Inferior parietal cortex (tissue), 1 donor: ENCODE results near the gene CISH.

Experiments
- DNase-seq: peaks from one replicate; pipeline ENCODE4 v3.0.0-alpha.2; 2016; ENCODE audit errors: extremely low spot score

CISH gene

DNA sequence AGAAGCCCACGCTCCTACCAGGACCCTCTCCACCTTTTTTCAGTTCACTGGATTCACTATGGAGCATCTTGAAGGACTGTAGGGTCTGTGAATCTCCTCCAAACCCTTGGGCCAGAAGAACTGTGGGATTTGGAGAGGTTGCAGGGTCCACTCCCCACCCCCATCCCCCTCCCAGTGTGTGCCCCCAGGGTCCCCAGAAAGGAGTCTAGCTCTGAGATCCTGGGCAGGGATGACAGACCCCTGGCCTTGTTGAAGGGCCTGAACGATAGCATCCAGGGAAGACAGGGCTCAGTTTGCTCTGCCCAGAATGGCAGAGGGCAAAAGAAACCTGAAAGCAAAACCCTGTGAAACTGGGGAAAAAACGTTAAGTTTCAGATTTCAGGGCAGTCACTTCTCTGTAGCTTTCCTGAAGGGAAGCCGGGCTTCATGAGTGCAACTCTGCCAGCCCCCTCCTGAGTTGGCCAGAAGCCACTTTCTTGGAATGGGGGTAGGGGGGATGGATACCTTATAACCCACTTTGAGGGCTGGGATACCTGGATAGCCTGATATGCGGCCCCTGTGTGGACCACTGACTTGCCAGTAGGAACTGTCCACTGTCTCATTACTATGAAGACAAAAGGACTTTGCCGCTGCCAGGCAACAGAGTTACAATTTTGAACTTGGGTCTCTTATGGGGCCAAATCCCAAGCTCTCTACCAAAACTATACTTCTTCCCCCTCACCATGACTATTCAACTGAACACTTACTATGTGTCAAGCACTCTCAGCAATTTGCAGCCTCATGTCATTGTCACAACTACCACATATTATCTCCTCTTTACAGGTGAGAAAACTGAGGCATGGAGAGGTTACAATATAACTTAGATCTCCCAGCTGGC, 1.6 kb upstream of the CISH start:
- DNase-seq: no peak

DNA sequence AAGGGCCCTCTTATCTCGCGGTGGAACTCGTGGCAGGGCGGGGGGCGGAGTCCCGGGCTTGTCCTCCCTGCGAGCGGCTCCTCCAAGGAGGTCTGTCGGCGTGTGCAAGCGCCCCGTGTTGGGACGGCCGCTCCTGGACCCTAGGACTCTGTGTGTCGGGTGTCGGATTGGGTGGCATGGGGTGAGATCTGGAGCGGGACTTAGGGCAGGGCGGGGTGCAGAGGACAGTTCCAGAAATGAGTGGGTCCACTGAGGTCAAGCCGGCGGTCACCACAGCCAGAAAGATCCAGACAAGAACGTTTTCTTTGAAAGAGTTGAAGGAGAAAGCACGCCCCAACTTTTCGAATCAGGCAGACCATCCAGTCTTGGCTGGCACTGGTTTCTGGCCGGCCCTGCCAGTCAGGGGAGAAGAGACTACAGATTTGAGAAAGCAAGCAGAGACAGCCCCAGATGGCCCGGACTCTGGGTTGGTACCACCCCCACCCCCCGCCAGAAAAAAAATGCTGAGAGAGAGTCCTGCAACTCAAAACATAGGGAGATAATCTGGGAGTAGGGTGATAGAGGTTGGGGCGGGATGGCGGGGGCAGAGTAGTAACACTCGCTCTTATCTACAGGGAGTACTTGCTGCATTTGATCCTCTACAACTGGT, 784 bp upstream of the CISH start:
- no peak for DNase-seq

DNA sequence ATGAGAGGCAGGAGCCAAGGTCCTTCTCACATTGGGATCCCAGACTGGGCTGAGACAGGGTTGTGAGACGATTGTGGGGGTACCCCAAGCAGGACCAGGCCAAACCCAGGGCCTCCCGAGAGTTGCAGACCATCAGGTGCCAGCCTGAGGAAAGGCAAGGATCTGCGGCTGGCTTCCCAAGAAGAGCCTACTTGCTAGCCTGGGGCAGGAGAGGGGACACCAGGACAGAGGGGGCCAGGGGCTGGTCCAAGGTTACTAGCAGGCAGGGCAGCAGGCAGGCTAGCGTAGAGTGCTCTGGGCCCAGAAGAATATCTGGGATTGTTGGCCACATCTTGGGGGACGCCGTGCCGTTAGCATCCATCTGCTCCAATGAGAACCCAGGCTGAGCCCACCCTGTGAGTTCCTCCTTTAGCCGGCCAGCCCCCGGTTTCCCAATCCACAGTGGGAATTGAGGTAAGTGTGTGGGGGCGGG, 546 bp downstream of the CISH start:
- DNase-seq: no peak

DNA sequence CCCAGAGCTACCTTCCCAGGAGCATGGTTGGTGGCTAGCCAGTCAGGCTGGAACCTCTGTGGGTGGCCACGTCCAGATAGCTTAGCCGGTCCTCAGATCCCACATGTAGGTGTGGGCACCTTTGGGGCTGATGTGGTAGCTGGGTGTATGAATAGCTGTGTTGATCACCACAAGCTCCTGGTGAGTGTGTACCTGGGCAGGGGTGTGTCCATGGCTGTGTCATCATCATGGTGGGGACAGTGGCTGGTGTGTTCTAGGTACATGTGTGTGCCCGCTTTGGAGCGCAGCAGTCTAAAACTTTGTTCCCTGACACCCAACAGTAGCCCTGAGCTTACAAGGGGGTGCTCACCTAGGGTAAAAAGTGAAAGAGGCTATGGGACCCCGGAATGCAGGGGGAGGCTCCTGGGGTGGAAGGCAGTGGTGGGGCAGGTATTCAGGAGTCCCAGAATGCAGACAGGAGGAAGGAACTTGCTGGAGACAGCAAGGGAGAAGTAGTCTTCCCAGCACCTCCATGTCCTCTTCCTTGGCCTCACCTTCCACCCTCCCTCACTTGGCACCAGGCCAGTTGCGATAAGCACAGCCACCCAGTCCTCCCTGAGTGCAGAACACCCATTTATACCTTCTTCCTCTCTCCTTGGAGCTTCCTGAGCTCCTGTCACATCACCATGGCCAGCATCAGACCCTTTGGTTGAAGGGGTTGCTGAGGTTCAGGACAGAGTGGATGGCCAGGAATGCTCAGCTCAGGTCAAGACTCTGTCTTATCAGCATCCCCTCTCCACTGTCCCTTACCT, 1.2 kb downstream of the CISH start:
- DNase-seq: no peak

DNA sequence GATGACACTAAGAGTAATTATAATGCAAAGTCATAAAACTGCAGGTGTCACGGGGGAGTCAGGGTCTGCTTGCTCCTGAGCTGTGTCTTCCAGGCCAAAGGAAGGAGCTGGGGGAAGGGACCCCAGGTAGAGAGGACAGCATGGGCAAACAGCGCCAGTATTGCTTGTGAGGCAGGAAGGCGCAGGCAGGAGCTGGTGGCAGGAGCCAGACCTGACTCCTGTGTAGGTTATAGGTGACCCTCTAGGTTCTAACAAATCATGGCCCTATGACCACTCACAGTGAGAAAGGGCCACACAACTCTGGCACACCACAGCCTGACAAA, 1.9 kb downstream of the CISH start:
- DNase-seq: no peak

DNA sequence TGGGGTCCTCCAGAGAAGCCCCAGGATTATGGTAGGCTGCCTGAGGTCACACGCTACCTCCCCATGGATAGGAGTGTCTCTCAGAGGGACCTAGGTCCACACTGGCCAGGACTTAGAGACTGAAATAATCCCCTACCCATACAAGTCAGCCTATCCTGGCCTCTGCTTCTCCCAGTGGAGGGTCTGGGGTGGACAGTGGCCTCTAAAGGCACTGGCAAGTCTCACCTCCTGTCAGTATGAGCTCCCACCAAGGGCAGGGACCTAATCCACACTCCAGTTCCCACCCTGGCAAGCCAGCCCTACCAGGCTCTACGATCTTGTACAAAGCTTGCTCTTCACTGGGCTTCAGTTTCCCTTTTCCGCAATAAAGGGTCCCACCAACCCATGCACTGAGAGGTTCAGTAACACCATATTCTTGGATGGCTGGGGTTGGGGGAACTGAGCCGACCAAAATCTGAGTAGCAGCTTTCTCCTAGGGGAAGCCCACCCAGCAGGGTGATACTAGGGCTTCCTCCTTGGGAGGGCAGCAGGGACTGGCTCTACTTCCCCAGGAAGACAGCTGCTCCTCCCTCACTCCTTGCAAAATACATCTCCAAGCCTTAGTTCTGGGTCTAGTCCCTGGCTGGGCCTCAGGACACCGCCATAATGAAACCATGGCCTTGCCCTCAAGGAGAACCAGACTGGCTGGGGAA, 2.4 kb downstream of the CISH start:
- no peak for DNase-seq

DNA sequence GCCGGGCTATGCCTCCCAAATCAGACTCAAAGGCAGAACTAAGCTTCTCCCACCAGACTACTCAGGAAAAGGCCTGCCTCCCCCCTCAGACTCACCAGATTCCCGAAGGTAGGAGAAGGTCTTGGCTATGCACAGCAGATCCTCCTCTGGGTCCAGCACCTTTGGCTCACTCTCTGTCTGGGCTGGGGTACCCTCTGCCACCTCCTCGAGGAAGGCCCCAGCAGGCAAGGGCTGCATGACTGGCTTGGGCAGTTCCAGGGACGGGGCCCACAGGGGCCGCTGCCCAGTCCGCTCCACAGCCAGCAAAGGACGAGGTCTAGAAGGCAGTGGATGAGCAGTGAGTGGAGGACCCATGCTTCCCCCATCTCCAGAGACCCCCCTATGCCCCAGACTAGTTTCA, 3.3 kb downstream of the CISH start:
- DNase-seq: no peak

DNA sequence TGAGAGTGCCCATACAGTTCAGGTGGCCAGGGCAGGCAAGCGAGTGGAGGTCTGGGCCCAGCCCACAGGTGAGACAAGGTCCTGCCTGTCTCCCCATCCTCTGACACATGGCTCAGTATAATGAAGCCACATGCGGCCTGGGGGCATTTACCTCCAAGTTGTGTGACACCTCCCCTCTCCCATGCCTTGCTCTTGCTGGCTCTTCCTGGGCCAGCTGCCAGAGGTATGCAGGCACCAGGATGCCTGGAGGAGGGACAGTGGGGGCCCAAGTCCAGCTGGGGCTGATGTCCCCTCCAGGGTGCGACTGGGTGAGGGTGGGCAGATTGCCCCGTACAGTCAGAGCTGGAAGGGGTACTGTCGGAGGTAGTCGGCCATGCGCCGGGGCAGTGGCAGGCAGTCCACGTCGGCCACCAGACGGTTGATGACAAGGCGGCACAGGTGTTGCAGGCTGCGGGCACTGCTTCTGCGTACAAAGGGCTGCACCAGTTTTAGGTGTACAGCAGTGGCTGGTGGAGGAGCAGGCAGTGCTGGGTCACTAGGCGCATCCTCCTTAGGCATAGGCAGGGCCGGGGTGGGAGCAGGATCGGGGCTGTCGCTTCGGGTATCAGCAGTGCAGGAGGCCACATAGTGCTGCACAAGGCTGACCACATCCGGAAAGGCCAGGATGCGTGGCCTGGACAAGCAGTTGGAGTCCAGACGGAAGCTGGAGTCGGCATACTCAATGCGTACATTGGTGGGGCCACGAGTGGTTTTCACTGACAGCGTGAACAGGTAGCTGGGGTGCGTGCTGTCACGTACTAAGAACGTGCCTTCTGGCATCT, 4.1 kb downstream of the CISH start:
- no peak for DNase-seq

DNA sequence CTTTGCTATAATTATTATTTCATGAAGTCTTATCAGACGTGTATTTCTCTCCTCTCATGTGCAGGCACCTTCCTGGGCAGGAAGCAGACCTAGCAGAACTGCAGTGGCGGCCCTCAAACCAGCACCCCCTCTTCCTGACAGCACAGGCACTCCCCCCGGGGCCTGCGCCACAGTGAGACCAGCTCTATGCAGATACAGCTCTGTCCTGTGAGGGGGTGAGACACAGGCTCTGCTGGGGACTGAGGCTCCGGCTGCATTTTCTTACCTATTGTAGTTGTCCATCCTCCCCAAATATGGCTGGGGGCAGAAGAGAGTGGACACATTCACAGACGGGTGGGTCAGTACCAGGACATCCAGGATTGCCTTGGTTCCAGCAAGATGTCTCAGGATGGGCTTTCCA, 5.0 kb downstream of the CISH start:
- DNase-seq: no peak

DNA sequence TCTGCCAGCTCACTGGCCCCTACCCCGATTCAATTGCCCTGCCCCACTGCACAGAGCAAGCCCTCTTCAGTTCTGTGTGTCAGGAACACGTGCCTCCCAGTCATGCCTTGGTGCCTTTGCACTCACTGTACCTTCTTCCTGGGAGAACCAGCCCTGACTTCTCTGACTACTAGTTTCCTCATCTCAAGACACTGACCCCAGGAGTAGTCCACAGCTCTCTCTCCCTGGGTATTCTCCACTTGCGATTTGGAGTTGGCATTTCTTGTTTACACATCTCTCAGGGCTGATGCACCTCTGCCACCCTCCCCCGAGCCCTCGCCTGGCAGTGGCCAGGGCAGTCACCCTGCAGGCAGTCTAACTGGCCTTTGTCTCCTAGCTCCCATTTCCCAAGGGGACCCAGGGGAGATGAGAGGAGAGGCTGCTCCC, 5.7 kb downstream of the CISH start:
- DNase-seq: no peak

DNA sequence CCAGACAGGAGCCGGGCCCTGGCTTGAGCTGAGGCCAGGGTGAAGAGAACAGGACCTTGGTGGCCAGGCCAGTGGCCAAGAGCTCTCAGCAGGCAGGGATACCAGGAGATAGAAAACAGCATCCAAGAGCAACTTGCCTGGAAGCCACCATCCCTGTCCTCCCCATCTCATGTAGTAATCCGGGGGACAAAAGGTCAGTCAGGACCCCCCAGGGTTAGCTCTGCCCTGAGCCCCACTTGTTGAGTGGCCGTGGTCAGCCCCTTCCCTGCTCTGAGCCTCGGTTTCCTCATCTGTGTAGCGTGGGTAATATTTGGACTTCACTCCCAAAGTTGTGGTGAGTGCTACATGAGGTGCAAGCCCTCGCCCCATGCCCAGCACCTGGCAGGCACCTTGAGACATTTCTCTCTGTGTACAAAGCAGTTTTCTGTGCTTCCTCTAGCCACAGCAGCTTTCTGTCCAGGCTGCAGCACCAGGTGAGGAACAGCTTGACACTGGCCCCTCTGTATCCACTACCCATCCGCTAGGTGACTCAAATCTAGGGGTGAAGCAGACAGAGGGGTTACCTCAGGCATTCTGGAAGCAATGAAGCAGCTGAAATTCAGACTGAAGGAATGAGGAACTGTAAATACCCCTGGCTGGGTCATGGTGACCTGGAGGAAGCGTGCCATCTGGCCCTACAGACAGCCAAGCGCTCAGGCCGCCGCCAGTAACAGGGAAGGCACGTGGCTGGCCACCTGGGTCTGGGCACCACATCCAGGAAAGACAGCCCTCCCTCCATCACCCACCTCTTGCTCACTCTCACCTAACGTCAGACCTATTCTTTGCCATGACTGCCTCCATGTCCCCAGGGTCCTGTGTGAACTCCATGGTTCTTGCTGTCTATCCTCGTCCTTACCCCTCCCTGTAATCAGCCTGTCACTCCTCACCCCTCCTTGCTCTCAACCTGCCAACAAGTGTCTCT, 6.7 kb downstream of the CISH start:
- DNase-seq: no peak

DNA sequence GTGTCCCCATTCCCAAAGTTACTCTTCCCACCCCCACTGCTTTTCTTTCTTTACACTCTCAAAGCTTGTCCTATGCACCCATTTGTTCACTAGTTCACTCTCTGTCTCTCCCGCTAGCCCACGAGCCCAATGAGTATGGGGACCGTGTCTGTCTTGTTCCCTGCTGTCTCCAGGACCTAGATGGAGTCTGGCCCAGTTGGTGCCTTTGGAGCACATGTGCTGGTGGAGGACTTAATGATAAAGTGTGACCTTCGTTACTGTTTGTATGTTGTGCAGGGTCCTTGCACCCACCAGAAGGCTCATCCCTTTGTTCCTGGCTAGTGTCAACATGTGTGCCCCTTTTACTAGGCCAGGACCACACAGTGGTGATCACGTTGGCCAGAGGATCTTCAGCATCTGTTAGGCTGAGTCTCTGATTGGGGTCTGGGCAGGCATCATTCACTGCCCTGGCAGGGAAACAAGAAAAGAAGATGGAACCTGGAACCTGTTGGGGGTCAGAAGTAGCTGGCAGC, 7.4 kb downstream of the CISH start:
- no peak for DNase-seq

DNA sequence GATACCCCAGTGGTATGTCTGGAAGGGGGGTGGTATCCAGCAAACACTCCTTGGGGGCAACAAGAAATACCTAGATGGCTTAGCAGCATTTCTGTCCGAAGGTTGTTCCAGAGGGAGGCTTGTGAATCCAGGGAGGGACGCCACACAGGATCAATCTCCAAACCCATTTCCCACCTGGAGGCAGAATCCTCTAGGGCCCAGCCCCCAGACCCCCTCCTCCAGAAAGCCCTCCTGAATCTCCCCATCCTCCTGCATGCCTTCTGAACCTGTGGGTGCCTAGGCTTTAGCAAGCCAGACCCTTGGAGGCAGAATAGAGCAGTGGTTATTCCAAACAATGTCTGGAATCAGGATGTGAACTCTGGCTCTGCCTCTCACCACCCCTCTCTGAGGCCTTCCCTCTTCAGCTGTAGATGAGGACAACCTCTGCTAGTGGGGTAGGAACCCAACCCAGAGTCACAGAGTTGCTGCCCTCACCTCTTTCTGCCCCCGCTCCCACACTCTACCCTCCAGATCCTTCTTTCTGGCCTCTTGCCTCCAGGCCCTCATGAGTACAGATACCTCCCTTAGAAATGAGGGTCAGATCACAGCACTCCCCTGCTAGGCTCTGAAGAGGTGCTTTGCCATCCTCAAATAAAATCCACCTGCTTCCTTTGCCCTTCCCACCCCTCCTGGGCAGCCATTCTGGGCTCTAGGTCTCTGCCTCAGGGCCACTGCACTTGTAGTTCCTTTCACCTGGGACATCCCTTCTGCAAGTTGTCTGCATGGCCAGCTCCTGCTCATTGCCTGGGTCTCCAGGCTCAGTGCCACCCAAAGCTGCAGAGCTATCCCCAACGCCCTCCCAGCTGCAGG, 8.1 kb downstream of the CISH start:
- no peak for DNase-seq

DNA sequence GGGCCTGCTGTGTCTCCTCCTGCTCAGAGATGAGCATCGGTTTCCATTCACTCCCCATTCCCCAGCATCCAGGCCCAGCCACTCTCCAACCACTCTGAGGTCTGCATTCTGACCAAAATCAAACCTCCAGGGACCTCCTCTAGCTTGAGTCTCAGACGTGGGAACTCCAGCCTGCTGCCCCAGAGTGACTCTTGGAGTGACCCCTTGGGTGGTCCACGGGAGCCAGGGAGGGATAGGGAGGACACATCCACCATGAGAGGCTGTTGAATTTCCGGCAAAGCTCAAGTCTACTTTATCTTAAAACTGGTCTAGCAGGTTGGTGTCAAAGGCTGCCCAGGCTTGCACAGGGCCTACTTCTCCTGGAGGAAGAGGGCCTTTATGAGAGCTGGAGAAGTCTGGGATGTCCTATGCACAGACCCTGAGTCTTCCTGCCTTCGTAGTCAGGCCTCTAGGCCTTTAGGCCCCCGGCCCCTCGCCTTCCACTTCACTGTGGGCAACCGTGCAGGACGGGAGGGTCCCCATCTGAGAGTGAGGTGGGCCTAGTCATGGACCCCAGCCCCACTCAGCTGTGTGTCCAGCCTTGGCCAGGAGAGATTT, 8.9 kb downstream of the CISH start:
- no peak for DNase-seq

DNA sequence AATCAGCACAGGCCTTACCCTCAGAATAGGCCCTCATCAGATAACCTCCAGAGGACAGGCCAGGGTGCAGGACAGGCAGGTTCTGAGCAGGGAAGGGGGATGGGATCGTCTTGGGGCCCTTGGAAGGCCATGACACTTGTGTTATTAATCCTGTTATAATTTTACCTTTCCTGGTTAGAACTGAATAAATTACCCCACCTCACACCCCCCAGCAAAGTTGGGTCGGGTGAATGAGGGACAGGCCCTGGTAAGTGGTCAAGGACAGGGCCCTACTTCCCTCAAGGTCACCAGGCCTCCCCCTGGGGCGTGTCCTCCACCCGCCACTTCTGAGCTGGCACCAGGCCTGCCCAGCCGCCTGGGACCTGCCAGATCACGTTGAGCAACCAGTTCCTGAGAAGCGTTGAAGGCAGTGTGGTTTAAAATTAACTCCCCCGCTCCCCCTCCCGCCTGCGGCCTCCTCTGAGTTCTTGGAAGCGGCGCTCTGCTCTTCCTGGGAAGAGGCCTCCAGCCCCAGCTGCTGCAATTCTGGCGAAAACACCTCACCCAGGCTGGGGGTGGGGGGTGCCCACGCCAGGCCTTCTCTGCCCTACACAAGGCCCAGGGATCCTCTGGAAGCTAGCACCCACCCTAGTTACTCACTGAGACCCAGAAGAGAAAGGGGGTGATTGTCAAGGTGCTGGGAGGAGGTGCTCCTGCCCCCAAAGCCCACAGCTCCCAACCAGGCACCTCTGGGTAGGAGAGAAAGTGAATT, 10.6 kb downstream of the CISH start:
- peak; percentile 71 for DNase-seq

DNA sequence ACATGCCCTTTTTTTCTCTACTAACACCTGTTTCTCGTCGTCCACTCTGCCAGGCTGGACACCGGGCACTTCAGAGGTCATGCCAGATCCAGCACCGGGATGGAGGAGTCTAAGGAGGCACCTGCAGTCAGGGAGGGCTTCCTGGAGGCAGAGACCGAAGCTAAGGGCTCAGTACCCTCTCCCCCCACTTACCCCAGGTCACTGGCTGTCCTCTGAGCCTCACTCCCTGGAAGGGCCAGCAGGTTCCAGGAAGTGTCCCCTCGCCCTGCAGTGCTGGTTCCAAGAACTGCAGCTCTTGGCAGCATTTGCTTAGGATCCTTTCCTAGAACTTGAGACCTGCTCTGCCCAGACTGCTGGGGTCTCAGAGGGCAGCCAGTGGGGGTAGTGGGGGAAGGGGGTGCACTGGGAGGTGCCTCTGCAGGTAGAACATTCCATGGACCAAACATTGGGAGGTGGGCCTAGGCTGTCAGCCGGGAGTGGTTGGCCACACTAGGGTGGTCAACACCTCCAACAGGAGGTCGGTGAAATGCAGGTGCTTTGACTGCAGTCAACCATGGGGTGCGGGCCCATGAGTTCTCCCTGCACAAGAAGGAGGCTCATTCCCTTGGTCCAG, 11.3 kb downstream of the CISH start:
- DNase-seq: no peak

DNA sequence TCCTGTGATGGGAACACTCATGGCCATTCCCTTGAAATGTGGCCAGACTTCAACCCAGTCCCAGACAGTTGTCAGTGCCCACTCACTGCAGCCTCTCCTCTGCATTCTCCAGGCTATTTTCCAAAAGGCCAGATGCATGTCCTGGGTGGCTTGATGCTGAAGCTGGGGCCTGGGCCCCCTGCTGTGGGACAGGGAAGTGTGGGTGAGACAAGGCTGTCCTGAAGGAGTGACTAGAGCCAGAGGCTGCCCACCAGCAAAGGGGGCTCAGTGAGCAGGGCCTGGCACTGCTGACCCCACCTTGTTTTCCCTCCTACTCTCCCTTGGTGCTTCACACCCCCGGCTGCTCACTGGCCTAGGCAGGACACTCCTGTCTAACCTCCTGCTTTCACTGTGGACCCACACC, 11.9 kb downstream of the CISH start:
- no peak for DNase-seq
